Measurements from ENCODE around the gene PARD3B.

Gene PARD3B

GRCh38 chr2:205041472-205042130 is 496.3 kb downstream of the PARD3B start:
- H3K4me3 ChIP-seq (ENCODE audit: low read length), result no peak overlapping the region
- no peak for TF ChIP-seq CTCF (conservative IDR thresholded peaks at IDR 0.05; ENCODE audit: low read depth, low read length)
- DNase-seq (ENCODE audit: low read depth), result no peak

- no peak for DNase-seq (ENCODE audit: low read depth)
- no peak for TF ChIP-seq CTCF (conservative IDR thresholded peaks at IDR 0.05; ENCODE audit: low read depth, low read length)
- H3K4me3 ChIP-seq (ENCODE audit: low read length), result no peak overlapping the region
These were observed 498.0 kb downstream of the PARD3B start for GRCh38 chr2:205043285-205043684.

- DNase-seq (ENCODE audit: low read depth), result no peak
- no peak overlapping the region for H3K4me3 ChIP-seq (ENCODE audit: low read length)
- no peak for TF ChIP-seq CTCF (conservative IDR thresholded peaks at IDR 0.05; ENCODE audit: low read depth, low read length)
These were observed 500.4 kb downstream of the PARD3B start for GRCh38 chr2:205045706-205046105.

- no peak for DNase-seq (ENCODE audit: low read depth)
- no peak overlapping the region for H3K4me3 ChIP-seq (ENCODE audit: low read length)
- TF ChIP-seq CTCF (conservative IDR thresholded peaks at IDR 0.05; ENCODE audit: low read depth, low read length), result no peak
These were observed 502.1 kb downstream of the PARD3B start for GRCh38 chr2:205047273-205047839.

- peak; percentile 49 for TF ChIP-seq CTCF (conservative IDR thresholded peaks at IDR 0.05; ENCODE audit: low read depth, low read length)
- no peak overlapping the region for H3K4me3 ChIP-seq (ENCODE audit: low read length)
- no peak for DNase-seq (ENCODE audit: low read depth)
These were observed 506.1 kb downstream of the PARD3B start for GRCh38 chr2:205051417-205051816.

- no peak overlapping the region for H3K4me3 ChIP-seq (ENCODE audit: low read length)
- no peak for DNase-seq (ENCODE audit: low read depth)
- TF ChIP-seq CTCF (conservative IDR thresholded peaks at IDR 0.05; ENCODE audit: low read depth, low read length), result no peak
These were observed 507.5 kb downstream of the PARD3B start for GRCh38 chr2:205052781-205053180.

- DNase-seq (ENCODE audit: low read depth), result no peak
- no peak for TF ChIP-seq CTCF (conservative IDR thresholded peaks at IDR 0.05; ENCODE audit: low read depth, low read length)
- no peak overlapping the region for H3K4me3 ChIP-seq (ENCODE audit: low read length)
These were observed 508.6 kb downstream of the PARD3B start for GRCh38 chr2:205053827-205054410.

Measured in retinal pigment epithelial cell (primary cell).